Hematopoietic multipotent progenitor cell treated with erythropoietin and hydrocortisone succinate and interleukin-3 and kit ligand, for 17 days (in vitro differentiated cells): ENCODE measurements around the gene LLGL2.
"Not testable (repeated sequence)": the region's sequence is repeated elsewhere in the genome, so short reads cannot be mapped to it uniquely, and the experiment has no call there.

ENCODE experiments used
- DNase-seq: peaks from one replicate; pipeline ENCODE4 v3.0.0-alpha.2; 2015; ENCODE audit warnings: low spot score

The LLGL2 gene

GRCh38 chr17:75507733-75508719 is 17.5 kb upstream of the LLGL2 start:
- DNase-seq, result no peak

GRCh38 chr17:75508931-75509361 is 16.6 kb upstream of the LLGL2 start:
- no peak for DNase-seq

GRCh38 chr17:75509528-75510258 is 15.8 kb upstream of the LLGL2 start:
- DNase-seq, result no peak

DNA sequence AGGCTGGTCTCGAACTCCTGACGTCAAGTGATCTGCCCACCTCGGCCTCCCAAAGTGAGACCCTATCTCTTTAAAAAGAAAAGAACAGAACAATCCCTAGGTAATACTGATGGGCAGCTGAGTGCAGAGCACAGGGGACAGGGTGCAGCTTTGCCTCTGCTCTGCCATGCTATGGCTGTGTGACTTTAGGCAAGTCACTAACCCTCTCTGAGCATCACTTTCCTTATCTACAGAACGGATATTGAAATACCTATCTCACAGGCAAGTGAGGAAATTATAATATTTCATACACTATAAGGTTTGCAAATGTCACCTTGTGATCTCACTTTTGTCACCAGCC is 14.3 kb upstream of the LLGL2 start:
- DNase-seq, result no peak

DNA sequence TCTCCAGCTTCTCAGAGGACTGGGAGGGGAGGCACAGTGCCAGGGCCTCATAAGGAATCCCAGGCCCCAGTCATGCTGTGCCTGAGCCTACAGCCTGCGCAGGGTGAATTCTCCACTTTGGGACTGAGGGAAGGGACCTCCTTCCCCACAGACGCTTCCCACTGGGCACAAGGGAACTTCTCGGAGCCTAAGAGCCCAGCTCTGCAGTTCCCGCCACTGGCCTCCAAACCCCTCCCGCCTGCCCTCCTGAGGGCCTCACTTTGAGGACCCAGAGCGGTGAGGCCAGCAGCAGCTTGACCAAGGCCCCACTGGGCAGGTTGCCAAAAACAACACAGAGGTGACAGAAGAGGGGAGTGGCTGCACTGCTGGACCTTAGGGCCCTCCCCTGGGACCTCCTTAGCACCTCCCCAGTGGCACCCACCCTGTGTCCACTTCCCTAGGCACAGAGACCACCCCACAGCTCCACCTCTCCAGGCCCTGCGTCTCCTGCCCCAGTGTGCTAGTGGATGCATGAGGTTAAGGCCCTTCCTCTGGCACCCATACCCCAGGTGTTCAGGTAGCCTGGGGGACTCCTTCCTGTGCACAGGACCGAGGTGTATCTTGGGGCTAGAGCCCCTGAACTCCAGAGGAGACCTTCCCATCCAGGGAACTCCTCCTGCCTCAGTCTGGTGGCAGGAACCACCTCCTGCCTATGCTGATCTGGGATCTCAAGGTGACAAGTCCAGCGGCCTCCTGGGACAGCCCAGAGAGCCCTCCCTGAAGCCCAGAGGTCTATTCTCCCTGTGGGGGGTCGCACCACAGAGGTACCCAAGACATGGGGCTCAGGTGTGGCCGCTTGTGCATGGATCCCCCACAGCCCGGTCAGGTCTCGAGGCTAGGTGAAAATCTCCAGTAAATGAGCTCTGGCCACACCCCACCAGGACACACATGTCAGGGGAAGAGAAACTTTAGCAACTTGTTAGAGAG is 13.6 kb upstream of the LLGL2 start:
- DNase-seq, result no peak

GRCh38 chr17:75512926-75513640 is 12.4 kb upstream of the LLGL2 start:
- no peak for DNase-seq

- no peak for DNase-seq
Measured at GRCh38 chr17:75513641-75514000, 11.9 kb upstream of the LLGL2 start.

DNA sequence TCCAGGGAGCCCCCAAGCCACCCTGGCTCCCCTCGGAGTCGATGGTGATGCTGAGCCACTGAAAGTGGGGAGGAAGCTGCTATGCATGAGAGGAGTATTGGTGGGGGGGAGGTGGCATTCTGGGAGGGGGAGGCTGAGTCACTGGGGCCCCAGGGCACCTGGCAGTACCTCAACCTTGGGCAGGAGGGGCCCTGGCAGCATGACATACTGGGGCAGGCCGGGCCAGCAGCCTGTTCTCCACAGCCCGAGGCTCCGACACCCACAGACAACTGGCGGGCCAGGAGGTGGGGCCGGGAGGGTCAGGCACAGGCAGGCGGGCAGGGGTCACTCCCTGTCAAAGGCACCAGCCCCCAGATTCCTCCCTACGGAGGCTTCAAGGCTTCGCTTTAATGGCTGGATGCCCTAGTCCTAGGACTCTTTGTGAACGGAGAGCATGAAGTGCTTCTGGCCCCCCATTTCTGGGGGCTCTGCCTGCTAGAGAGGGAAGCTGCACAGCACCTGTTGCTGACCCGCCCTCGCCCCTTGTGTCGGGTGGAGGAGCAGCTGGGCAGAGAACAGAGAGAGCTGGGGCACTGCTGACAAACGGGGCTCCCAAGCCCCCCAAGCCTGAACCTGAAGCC is 11.1 kb upstream of the LLGL2 start:
- DNase-seq, result no peak

- no peak for DNase-seq
Measured at GRCh38 chr17:75514919-75515495, 10.5 kb upstream of the LLGL2 start.

- DNase-seq, result peak; percentile 67
Measured at GRCh38 chr17:75515496-75516254, 9.8 kb upstream of the LLGL2 start, which contains the start of gene CASKIN2. Gene CASKIN2, minus strand, starts transcription at chr17:75515537. Its CDS starts 1,733 bp downstream, at chr17:75513804.

DNA sequence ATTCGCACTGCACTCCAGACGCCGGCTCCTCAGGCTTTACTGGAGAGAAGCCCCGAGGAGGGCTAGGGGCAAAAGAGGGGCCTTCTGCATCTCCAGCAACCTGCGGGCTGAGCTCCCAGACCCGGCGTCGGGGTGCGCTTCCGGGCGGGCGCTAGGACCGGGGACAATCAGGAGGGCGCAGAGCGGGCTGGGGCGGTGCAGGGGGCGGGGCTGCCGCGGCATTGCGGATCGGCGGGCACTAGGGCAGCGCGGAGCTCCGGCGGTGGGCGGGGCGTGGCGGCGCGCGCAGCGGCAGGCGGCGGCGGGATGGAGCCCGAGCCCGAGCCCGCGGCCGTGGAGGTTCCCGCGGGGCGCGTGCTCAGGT is 9.3 kb upstream of the LLGL2 start, which contains the start of gene TSEN54:
Gene TSEN54, plus strand, starts transcription at position 274 of the 364 bp plus-strand sequence. Its CDS starts 33 bp downstream, at position 307.
- DNase-seq, result peak; percentile 77

GRCh38 chr17:75516619-75517296 is 8.7 kb upstream of the LLGL2 start:
- no peak for DNase-seq

DNA sequence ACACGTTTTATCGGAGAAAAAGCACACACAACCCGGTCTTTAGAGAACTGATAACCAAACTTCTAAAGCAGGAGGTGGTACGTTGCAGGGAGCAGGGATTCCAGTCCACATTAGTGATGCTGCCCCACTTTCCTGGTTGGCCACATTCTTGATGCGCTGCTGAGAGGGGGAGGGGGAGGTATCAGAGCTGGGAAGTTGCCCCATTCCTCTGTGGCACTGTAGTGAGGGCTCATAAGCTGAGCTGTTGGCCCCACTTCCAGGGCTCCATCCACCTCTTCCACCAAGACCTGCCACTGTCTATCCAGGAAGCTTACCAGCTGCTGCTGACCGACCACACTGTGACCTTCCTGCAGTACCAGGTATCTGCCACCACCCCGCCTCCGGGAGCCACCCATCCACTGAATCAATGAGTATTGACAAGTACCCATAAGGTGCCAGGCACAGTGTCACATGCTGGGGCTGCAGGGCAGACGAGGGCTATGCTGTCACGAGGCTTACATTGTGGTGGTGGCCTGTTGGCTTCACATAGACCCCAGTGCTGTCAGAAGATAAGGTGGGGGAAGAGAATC is 8.1 kb upstream of the LLGL2 start:
- DNase-seq, result no peak

DNA sequence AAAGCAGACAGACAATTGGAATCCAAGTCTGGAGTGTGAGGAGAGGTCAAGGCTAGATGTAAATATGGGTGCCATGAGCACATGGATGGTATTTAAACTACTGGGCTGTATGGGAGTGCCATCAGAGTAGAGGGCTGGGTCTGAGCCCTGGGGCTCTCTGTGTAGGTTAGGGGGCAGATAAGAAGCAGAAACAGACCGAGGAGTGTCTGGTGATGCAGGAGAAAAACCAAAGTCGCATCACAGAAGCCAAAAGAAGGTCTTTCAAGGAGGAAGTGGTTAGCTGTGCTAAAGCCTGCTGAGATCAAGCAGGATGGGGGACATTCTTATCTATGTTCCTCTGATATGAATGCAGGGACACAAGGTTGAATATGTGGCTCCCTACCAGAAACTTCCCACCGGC is 7.3 kb upstream of the LLGL2 start:
- DNase-seq, result no peak

- no peak for DNase-seq
Measured at GRCh38 chr17:75518983-75519537, 6.4 kb upstream of the LLGL2 start.

- not testable (repeated sequence) for DNase-seq
Measured at GRCh38 chr17:75520413-75520812, 5.1 kb upstream of the LLGL2 start.

- DNase-seq, result no peak
Measured at GRCh38 chr17:75521290-75521689, 4.2 kb upstream of the LLGL2 start.
